NCI-H187 treated with DMSO at 0.1 percent for 48 hours (cell line): Measurements from ENCODE around the gene BARX2.

ENCODE experiments used
- DNase-seq: peaks from one replicate; lab custom pipeline; 2025; lab: John Stamatoyannopoulos, UW

The BARX2 gene

DNA sequence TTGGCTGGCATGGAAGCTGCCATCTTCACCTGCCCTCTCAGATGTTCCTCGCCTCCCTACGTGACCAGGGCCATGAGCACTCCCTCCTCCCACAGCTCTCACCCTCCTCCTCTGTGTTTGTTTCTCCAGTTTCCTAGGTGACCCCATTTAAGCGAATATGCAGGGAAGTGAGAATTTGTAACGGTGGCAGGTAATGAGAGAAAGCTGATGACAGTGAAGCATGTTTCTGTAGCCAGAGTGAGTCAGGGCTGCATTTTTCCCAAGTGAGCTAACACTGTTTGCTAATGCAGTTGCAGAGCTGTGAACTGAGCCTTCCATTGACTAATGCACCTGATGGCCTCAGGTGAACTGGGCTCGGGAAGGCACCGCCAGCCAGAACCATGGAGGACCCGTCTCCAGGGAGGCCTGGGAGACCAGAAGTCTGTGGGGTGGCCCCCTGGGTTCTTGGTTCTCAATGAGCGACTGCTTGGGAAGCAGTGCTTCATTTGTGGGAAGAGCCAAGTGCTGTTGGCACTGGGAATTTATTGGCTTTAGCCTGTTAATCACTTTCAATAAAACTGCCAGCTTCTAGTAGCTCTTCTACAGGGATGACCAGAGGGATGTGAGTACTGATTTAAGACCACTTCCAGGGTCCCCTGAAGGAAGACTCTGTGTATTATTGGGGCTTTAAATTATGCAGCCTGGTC lies 64.5 kb downstream of the BARX2 start:
- DNase-seq, result no peak

DNA sequence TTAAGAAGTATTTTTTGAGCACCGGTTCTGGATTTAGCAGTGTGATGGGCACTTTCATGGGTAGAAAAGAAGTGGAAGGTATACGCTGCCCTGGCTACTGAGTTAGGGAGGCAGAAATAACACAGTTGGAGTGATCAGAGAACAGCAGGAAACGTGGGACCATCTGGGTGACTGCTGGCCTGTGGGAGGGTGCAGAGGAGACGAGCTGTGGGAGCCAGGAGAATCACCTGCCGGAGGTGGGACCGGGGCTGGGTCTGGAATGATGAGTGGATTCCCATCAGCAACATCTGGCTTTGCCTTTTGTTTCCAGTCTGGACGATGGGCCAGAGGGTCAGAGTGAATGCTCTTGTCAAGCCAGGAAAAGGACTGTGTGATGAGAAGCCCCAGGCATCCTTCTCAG lies 66.5 kb downstream of the BARX2 start:
- DNase-seq, result no peak

- no peak for DNase-seq
Observed at GRCh38 chr11:129443276-129443675, 67.6 kb downstream of the BARX2 start.

- no peak for DNase-seq
Observed at GRCh38 chr11:129444274-129444673, 68.6 kb downstream of the BARX2 start.

- no peak for DNase-seq
Observed at GRCh38 chr11:129445226-129445625, 69.6 kb downstream of the BARX2 start.

DNA sequence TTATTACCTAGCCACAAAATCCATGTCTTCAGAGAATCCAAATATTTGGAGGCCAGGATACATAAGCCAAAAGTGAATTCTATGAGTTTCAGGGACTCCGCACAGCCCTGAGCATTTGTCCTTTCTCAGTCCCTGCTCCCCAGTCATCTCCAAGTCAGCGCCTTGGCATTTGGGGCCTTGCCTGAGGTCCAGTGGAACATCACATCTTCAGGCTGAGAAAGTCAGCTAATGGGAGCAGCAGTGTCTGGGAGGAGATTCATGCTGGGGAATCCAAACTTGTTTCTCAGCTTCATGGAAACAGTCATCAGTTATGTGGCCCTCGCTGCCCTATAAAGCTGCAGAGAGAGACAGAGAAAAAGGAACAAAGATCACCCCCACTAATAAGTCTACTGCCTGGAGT lies 70.9 kb downstream of the BARX2 start:
- no peak for DNase-seq

GRCh38 chr11:129447654-129448239 lies 72.1 kb downstream of the BARX2 start:
- no peak for DNase-seq

- no peak for DNase-seq
Observed at GRCh38 chr11:129451524-129451923, 75.9 kb downstream of the BARX2 start.

- no peak for DNase-seq
Observed at GRCh38 chr11:129453293-129453721, 77.7 kb downstream of the BARX2 start.

DNA sequence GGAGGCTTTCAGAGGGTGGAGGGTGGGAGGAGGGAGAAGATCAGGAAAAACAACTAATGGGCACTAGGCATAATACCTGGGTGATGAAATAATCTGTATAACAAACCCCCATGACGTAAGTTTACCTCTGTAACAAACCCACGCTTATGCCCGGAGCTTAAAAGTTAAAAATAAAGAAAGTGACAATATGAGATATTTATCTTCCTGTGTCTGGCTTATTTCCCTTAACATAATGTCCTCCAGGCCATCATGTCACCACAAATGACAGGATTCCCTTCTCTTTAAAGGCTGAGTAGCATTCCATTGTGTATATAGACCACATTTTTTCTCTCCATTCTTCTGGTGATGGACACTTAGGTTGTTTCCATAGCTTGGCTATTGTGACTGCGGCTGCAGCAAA lies 79.5 kb downstream of the BARX2 start:
- DNase-seq, result no peak

DNA sequence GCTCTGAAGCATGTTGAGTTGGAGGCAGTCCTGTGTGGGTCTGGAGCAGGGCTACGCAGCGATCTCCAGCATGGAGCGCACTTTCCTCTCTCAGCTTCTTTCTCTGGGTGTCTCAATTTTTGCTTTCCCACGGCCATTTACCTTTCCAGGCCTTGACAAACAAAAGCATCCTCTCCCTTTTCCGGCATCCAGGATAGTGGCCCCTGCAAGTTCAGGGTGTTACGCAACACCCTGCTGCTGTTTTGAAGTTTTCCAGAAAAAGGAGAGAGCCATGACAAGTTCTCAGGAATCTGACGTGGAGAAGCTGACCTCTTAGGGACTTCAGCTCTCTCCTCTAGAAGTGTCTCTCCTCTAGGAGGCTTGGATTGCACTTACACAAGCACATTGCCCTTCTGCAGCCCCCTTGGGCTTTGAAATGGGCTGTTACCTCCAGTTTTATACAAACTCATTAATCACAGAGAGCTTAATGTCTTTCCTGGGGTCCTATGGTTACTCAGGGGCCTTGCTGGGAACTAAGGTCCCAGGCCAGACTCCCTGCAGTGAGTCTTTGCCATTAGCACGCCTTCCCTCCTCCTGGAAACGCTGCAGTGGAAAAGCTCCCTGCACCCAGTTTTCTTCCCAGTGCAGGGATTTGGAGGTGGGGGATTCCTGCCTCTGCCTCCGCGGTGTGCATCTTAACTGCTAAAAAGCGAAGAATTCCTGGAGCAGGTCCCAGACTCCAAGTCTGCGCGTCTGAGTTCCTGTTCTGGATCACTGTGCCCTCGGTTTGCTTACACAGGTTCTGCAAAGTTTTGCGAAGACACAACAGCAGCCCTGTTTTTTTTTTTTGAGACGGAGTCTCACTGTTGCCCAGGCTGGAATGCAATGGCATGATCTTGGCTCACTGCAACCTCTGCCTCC lies 80.4 kb downstream of the BARX2 start:
- DNase-seq, result no peak

- DNase-seq, result peak; percentile 14
Observed at GRCh38 chr11:129457321-129457720, 81.7 kb downstream of the BARX2 start.

- no peak for DNase-seq
Observed at GRCh38 chr11:129458278-129458677, 82.6 kb downstream of the BARX2 start.

- peak; percentile 57 for DNase-seq
Observed at GRCh38 chr11:129458756-129459535, 83.3 kb downstream of the BARX2 start.

- DNase-seq, result no peak
Observed at GRCh38 chr11:129460714-129461113, 85.1 kb downstream of the BARX2 start.

GRCh38 chr11:129484068-129484467 lies 108.4 kb downstream of the BARX2 start:
- no peak for DNase-seq

DNA sequence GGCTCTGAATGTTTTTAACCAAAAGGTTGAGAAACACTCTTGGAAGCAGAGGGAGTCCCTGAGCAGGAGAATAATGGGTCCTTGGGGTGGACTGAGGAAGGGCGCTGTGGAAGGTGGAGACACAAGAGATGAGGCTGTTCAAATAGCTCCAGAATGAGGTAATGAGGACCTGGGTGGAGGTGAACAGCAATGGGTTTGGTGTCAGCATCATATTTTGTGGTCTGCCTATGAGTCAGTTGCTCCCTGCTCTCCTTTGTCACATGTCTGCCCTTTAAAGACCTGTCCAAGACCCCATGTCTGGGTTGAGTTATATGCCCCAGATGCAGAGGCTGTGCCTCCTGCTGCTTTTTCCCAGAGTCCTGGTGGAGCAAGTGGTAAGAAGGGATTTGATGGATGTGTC lies 113.6 kb downstream of the BARX2 start:
- no peak for DNase-seq

DNA sequence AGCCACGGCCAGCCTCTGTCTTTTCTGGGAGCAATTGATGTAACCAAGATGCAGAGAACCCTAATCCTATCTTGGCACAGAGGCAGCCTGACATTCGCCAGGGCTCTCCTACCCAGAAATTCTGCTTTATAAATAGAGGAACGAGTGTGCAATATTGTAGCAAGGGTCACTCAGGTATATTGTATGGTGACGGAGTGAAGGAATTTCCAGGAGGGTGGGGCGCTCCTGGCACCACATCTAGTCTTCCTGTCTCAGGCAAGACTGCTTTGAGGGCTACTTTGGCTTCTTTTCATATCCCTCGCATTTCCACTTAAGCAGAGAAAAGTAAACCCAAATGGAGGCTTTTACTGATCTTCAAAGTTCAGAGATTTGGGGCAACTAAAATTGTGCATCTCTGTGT lies 114.4 kb downstream of the BARX2 start:
- no peak for DNase-seq

DNA sequence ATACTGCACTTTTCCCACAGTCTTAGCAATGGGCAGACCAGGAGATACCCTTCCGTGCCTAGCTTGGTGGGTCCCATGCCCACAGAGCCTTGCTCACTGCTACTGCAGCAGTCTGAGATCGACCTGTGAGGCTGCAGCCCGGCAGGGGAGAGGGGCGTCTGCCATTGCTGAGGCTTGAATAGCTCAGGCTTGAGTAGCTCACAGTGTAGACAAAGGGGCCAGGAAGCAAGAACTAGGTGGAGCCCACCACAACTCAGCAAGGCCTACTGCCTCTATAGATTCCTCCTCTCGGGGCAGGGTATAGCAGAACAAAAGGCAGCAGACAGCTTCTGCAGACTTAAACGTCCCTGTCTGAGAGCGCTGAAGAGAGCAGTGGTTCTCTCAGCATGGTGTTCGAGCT lies 118.1 kb downstream of the BARX2 start:
- DNase-seq, result no peak
